Measurements from ENCODE around the gene ICAM2.

The ICAM2 gene

DNA sequence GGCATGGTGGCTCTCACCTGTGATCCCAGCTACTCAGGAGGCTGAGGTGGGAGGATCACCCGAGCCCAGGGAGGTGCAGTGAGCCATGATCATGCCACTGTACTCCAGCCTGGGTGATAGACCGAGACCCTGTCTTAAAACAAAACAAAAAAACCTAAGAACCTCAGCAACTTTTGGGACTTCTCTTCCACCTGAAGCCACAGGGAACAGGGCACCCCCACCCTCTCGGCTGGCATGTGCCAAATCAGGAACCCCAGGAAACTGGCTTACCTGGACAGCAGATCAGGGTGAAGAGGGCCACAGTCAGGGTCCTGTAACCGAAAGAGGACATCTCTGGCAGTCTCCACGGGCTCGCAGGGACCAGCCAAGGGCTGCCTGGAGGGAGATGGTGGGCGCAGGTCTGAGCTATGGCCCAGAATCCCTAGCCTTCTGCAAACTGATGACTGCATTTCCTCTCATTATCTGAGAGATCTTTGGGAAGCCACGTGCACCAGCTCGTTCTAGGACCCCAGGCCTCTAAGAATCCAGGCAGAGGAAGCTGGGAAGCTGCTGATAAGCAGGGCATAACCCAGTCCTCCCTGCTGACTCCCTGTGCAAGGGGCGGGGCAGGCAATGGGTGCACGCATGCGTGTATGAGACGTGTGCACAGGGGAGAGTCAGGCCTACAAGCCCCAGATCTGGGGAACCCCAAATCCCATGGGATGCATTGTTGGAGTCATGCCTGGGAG, 13.9 kb downstream of the ICAM2 start:
- TF ChIP-seq EZH2phosphoT487 (IDR thresholded peaks at IDR 0.05; ENCODE audit: borderline replicate concordance, low read length) = no peak
- TF ChIP-seq, protein P1, sequence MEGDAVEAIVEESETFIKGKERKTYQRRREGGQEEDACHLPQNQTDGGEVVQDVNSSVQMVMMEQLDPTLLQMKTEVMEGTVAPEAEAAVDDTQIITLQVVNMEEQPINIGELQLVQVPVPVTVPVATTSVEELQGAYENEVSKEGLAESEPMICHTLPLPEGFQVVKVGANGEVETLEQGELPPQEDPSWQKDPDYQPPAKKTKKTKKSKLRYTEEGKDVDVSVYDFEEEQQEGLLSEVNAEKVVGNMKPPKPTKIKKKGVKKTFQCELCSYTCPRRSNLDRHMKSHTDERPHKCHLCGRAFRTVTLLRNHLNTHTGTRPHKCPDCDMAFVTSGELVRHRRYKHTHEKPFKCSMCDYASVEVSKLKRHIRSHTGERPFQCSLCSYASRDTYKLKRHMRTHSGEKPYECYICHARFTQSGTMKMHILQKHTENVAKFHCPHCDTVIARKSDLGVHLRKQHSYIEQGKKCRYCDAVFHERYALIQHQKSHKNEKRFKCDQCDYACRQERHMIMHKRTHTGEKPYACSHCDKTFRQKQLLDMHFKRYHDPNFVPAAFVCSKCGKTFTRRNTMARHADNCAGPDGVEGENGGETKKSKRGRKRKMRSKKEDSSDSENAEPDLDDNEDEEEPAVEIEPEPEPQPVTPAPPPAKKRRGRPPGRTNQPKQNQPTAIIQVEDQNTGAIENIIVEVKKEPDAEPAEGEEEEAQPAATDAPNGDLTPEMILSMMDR (IDR thresholded peaks at IDR 0.05; ENCODE audit: low read depth, low read length, poor library complexity, severe bottlenecking) = no peak
- no peaks in the 10 kb centered on the region for H3K9me3 ChIP-seq (ENCODE audit: control insufficient read depth, insufficient read depth, low read length)
- no peaks in the 10 kb centered on the region for H3K9me2 ChIP-seq (replicated peaks; ENCODE audit: control insufficient read depth, low read length)
- no peak overlapping the region for H3K4me3 ChIP-seq (ENCODE audit: low read length)
- 0 out of 2 replicates have a peak, but pooled peaks cover 4% of the 10 kb centered on the region for H4K20me1 ChIP-seq (ENCODE audit: control insufficient read depth, insufficient read depth, low read depth, low read length)
- peaks cover 7% of the 10 kb centered on the region; the same call in 1 of the 2 replicates for H3K79me2 ChIP-seq (ENCODE audit: control insufficient read depth, low read length)
- H3K27me3 ChIP-seq (ENCODE audit: control insufficient read depth, low read length) = no peaks in the 10 kb centered on the region
- H3K4me2 ChIP-seq (ENCODE audit: low read length) = no peak overlapping the region
- H3K4me1 ChIP-seq (ENCODE audit: control insufficient read depth, low read length) = peaks cover 2% of the 10 kb centered on the region
- H3K36me3 ChIP-seq (ENCODE audit: control insufficient read depth, low read length) = peaks cover 14% of the 10 kb centered on the region; the same call in 1 of the 2 replicates
- H3F3A ChIP-seq (ENCODE audit: control insufficient read depth, insufficient read depth) = no peaks in the 10 kb centered on the region
- no peak overlapping the region for H3K27ac ChIP-seq (ENCODE audit: low read depth, low read length)

- Histone ChIP-seq H3K4me3 (ENCODE audit: low read length) (no peak overlapping the region), H3F3A (ENCODE audit: control insufficient read depth, insufficient read depth) (no peaks in the 10 kb centered on the region), H3K27ac (ENCODE audit: low read depth, low read length) (no peak overlapping the region), H3K27me3 (ENCODE audit: control insufficient read depth, low read length) (no peaks in the 10 kb centered on the region), H3K9me2 (replicated peaks; ENCODE audit: control insufficient read depth, low read length) (no peaks in the 10 kb centered on the region), H3K4me1 (ENCODE audit: control insufficient read depth, low read length) (no peaks in the 10 kb centered on the region), H3K9me3 (ENCODE audit: control insufficient read depth, insufficient read depth, low read length) (no peaks in the 10 kb centered on the region), H3K79me2 (ENCODE audit: control insufficient read depth, low read length) (peaks cover 7% of the 10 kb centered on the region; the same call in 1 of the 2 replicates), H3K36me3 (ENCODE audit: control insufficient read depth, low read length) (peaks cover 14% of the 10 kb centered on the region; the same call in 1 of the 2 replicates), H4K20me1 (ENCODE audit: control insufficient read depth, insufficient read depth, low read depth, low read length) (0 out of 2 replicates have a peak, but pooled peaks cover 4% of the 10 kb centered on the region), H3K4me2 (ENCODE audit: low read length) (no peak overlapping the region)
- no peak for TF ChIP-seq EZH2phosphoT487 (IDR thresholded peaks at IDR 0.05; ENCODE audit: borderline replicate concordance, low read length)
- TF ChIP-seq, protein P1 (IDR thresholded peaks at IDR 0.05; ENCODE audit: low read depth, low read length, poor library complexity, severe bottlenecking) = no peak
These were observed 14.7 kb downstream of the ICAM2 start for GRCh38 chr17:64005734-64006167.

DNA sequence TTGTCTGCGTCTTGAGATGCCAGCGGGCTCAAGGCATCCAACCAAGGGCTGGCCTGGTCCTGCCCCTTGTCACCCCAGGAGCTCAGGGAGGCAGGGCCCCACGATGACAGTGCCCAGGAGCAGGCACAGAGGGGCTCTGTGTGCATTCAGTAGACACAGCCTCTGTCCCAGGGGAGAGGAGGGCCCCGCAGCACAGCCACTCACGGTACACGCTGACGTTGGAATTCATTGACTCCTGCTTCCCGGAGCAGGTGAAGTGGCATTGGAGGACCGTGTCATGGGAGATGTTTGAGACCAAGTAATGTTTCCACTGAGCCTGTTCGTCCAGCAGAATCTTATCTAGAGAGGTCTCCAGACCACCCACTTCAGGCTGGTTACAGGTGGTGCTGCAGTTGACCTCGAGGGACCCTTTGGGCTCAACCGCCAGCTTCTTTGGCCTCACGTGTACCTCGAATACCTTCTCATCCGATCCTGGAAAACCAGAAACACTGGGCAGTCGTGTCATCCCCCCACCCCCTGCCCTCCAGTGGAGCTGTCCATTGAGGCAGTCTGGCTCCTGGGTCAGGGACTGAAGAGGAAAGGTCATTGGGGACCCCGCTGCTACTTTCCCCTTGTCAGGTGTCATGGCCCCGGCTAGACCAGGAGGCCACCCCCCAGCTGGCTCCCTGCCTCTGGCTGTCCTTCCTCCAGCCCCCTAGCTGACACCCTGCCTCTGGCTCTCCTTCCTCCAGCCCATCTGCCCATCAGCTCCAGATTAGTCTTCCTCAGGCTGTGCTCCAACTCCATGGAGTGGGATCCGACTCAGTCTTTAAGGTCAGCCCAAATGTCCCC, 15.3 kb downstream of the ICAM2 start:
- H3K4me3 ChIP-seq (ENCODE audit: low read length) = no peak overlapping the region
- no peak for TF ChIP-seq EZH2phosphoT487 (IDR thresholded peaks at IDR 0.05; ENCODE audit: borderline replicate concordance, low read length)
- TF ChIP-seq, protein P1 (IDR thresholded peaks at IDR 0.05; ENCODE audit: low read depth, low read length, poor library complexity, severe bottlenecking) = no peak
- H4K20me1 ChIP-seq (ENCODE audit: control insufficient read depth, insufficient read depth, low read depth, low read length) = 0 out of 2 replicates have a peak, but pooled peaks cover 4% of the 10 kb centered on the region

More for the DNA sequence above, 15.3 kb downstream of the ICAM2 start:
- Histone ChIP-seq H3K79me2 (ENCODE audit: control insufficient read depth, low read length) (peaks cover 7% of the 10 kb centered on the region; the same call in 1 of the 2 replicates), H3K4me2 (ENCODE audit: low read length) (no peak overlapping the region), H3K4me1 (ENCODE audit: control insufficient read depth, low read length) (no peaks in the 10 kb centered on the region), H3K9me3 (ENCODE audit: control insufficient read depth, insufficient read depth, low read length) (no peaks in the 10 kb centered on the region), H3K9me2 (replicated peaks; ENCODE audit: control insufficient read depth, low read length) (no peaks in the 10 kb centered on the region), H3K27me3 (ENCODE audit: control insufficient read depth, low read length) (no peaks in the 10 kb centered on the region), H3K27ac (ENCODE audit: low read depth, low read length) (no peak overlapping the region), H3F3A (ENCODE audit: control insufficient read depth, insufficient read depth) (no peaks in the 10 kb centered on the region), H3K36me3 (ENCODE audit: control insufficient read depth, low read length) (peaks cover 14% of the 10 kb centered on the region; the same call in 1 of the 2 replicates)
